HFFc6 (cell line): Measurements from ENCODE around the gene ATIC. TPM values are rescaled to one million over a fixed set of nuclear protein-coding genes. Genes with fewer than 3 reads are reported as not detected.

Source experiments
- DNase-seq: peaks from one replicate; pipeline ENCODE4 v3.0.0-alpha.2; 2018
- H3K27ac Mint-ChIP-seq: 2 replicates; pipeline ENCODE4 v1.8.0; 2020; ENCODE audit warnings: mild to moderate bottlenecking, mixed read lengths
- H3K27me3 Mint-ChIP-seq: 2 replicates; pipeline ENCODE4 v1.8.0; 2021; ENCODE audit warnings: mild to moderate bottlenecking, moderate library complexity, mixed read lengths; ENCODE audit not compliant: insufficient read depth
- H3K36me3 Mint-ChIP-seq: 2 replicates; pipeline ENCODE4 v1.8.0; 2021; ENCODE audit warnings: low read depth, mixed read lengths
- H3K4me1 Mint-ChIP-seq: 2 replicates; pipeline ENCODE4 v1.8.0; 2020; ENCODE audit warnings: low read depth, mixed read lengths
- H3K4me3 Mint-ChIP-seq: 2 replicates; pipeline ENCODE4 v1.8.0; 2020; ENCODE audit warnings: mild to moderate bottlenecking, moderate library complexity, mixed read lengths
- H3K9me3 Mint-ChIP-seq: 2 replicates; pipeline ENCODE4 v1.8.0; 2020; ENCODE audit warnings: mild to moderate bottlenecking, mixed read lengths
- CTCF ChIP-seq: fragments of 200-600 bp; sonication (generic); IDR thresholded peaks from 2 replicates; pipeline ENCODE4 v1.5.0; 2021; ENCODE audit warnings: antibody characterized with exemption, mild to moderate bottlenecking
- total RNA-seq, 6 experiments: library from RNA; stranded (reverse); fragmentation: NEBNext Ultra II Directional; extraction: Animal tissue kit (Norgen Biotek cat#: 25700); gene quantifications; 2 replicates in 1 of 6; 3 replicates in 5 of 6; pipeline ENCODE4 v1.2.3, GENCODE V29; 2021

ATIC gene
- total RNA-seq, 6 experiments from 2014 or later: 137 to 156 (median 150) TPM

GRCh38 chr2:215391531-215391930 lies 79.7 kb downstream of the ATIC start:
- H3K4me3 Mint-ChIP-seq: peak overlapping the region; percentile 45; the same call in 1 of the 2 replicates
- peaks cover 34% of the 10 kb centered on the region for H3K27me3 Mint-ChIP-seq
- H3K36me3 Mint-ChIP-seq: peaks cover 65% of the 10 kb centered on the region
- peak overlapping the region; percentile 62 for H3K27ac Mint-ChIP-seq
- H3K4me1 Mint-ChIP-seq: peaks cover 40% of the 10 kb centered on the region
- DNase-seq: no peak
- no peak for TF ChIP-seq CTCF
- H3K9me3 Mint-ChIP-seq: peaks cover 6% of the 10 kb centered on the region

DNA sequence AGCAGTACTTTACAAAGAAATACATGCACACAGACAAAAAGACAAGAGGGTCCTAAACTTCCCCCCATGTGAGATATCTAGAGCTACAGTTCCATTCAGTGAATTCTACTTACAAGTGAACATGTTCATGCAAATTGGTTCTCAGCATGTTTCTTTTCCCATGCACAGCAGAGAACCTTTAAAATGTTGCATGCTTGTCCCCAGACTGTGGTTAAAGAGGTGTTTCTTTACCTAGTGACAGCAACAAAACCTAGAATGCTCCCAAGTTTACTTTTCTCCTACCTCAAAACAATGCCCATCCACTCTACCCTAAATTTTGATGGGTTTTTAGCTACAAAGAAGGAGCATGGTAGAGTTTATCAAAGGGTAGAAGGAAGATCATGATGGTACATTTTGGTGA lies 80.3 kb downstream of the ATIC start:
- Mint-ChIP-seq H3K4me1 (peaks cover 46% of the 10 kb centered on the region), H3K27me3 (peaks cover 33% of the 10 kb centered on the region), H3K9me3 (peaks cover 6% of the 10 kb centered on the region), H3K27ac (peak overlapping the region; percentile 68), H3K36me3 (peaks cover 64% of the 10 kb centered on the region), H3K4me3 (no peak overlapping the region; the same call in 1 of the 2 replicates)
- DNase-seq: no peak
- no peak for TF ChIP-seq CTCF

- TF ChIP-seq CTCF: no peak
- peak overlapping the region; percentile 68 for H3K27ac Mint-ChIP-seq
- H3K4me1 Mint-ChIP-seq: peaks cover 52% of the 10 kb centered on the region
- H3K9me3 Mint-ChIP-seq: peaks cover 6% of the 10 kb centered on the region
- peaks cover 33% of the 10 kb centered on the region for H3K27me3 Mint-ChIP-seq
- H3K36me3 Mint-ChIP-seq: peaks cover 67% of the 10 kb centered on the region
- H3K4me3 Mint-ChIP-seq: peak overlapping the region; percentile 54; the same call in 1 of the 2 replicates
- DNase-seq: no peak
These were observed 80.9 kb downstream of the ATIC start for GRCh38 chr2:215392687-215393270.

GRCh38 chr2:215394102-215394805 lies 82.4 kb downstream of the ATIC start:
- H3K4me3 Mint-ChIP-seq: no peak overlapping the region; the same call in 1 of the 2 replicates
- H3K4me1 Mint-ChIP-seq: peaks cover 67% of the 10 kb centered on the region
- H3K27me3 Mint-ChIP-seq: peaks cover 31% of the 10 kb centered on the region
- no peak for DNase-seq
- peaks cover 82% of the 10 kb centered on the region for H3K36me3 Mint-ChIP-seq
- peaks cover 6% of the 10 kb centered on the region for H3K9me3 Mint-ChIP-seq
- H3K27ac Mint-ChIP-seq: peak overlapping the region; percentile 61
- TF ChIP-seq CTCF: no peak

- peaks cover 76% of the 10 kb centered on the region for H3K36me3 Mint-ChIP-seq
- peak overlapping the region; percentile 61 for H3K27ac Mint-ChIP-seq
- peaks cover 70% of the 10 kb centered on the region for H3K4me1 Mint-ChIP-seq
- H3K9me3 Mint-ChIP-seq: peaks cover 6% of the 10 kb centered on the region
- peak overlapping the region; percentile 20; the same call in 1 of the 2 replicates for H3K4me3 Mint-ChIP-seq
- H3K27me3 Mint-ChIP-seq: peaks cover 24% of the 10 kb centered on the region
- no peak for TF ChIP-seq CTCF
- DNase-seq: no peak
These were observed 84.0 kb downstream of the ATIC start for GRCh38 chr2:215395687-215396460.
